Measurements from ENCODE around the gene TCEA2.

Gene TCEA2

GRCh38 chr20:64035066-64035932 is 27.7 kb upstream of the TCEA2 start:
- no peak for TF ChIP-seq EP300 (IDR thresholded peaks at IDR 0.05; ENCODE audit: borderline replicate concordance)
- TF ChIP-seq RAD21 (IDR thresholded peaks at IDR 0.05; ENCODE audit: low read depth), result no peak
- TF ChIP-seq NFIC (IDR thresholded peaks at IDR 0.05), result no peak
- TF ChIP-seq REST (IDR thresholded peaks at IDR 0.05; ENCODE audit: low read depth), result no peak
- TF ChIP-seq CREB1 (IDR thresholded peaks at IDR 0.05; ENCODE audit: low read depth), result no peak
- no peak for TF ChIP-seq YY1 (IDR thresholded peaks at IDR 0.05; ENCODE audit: low read depth)
- TF ChIP-seq ZBTB7A (IDR thresholded peaks at IDR 0.05; ENCODE audit: low read depth), result no peak
- no peak for TF ChIP-seq TCF12 (IDR thresholded peaks at IDR 0.05; ENCODE audit: low read depth)
- no peak for TF ChIP-seq TEAD4 (IDR thresholded peaks at IDR 0.05)
- TF ChIP-seq USF1 (IDR thresholded peaks at IDR 0.05), result no peak

- TF ChIP-seq TEAD4 (IDR thresholded peaks at IDR 0.05) (no peak), CEBPB (IDR thresholded peaks at IDR 0.05) (no peak)
Measured at GRCh38 chr20:64035933-64036345, 27.1 kb upstream of the TCEA2 start, which contains the start of gene C20orf204. Gene C20orf204 (plus strand): TSS chr20:64036182. CDS start chr20:64036324, 142 bp downstream.

- TF ChIP-seq REST (IDR thresholded peaks at IDR 0.05; ENCODE audit: low read depth) (no peak), USF1 (IDR thresholded peaks at IDR 0.05) (no peak), NFIC (IDR thresholded peaks at IDR 0.05) (no peak), EP300 (IDR thresholded peaks at IDR 0.05; ENCODE audit: borderline replicate concordance) (no peak), RAD21 (IDR thresholded peaks at IDR 0.05; ENCODE audit: low read depth) (no peak), YY1 (IDR thresholded peaks at IDR 0.05; ENCODE audit: low read depth) (no peak), TAF1 (IDR thresholded peaks at IDR 0.05; ENCODE audit: low read depth) (no peak), CEBPB (IDR thresholded peaks at IDR 0.05) (no peak), FOXM1 (IDR thresholded peaks at IDR 0.05; ENCODE audit: borderline replicate concordance, low read depth) (no peak), MAX (IDR thresholded peaks at IDR 0.05) (no peak), TEAD4 (IDR thresholded peaks at IDR 0.05) (no peak)
Measured at GRCh38 chr20:64036346-64037198, 26.4 kb upstream of the TCEA2 start.

- TF ChIP-seq TAF1 (IDR thresholded peaks at IDR 0.05; ENCODE audit: low read depth) (no peak), ZBTB7A (IDR thresholded peaks at IDR 0.05; ENCODE audit: low read depth) (no peak), CEBPB (IDR thresholded peaks at IDR 0.05) (no peak), YY1 (IDR thresholded peaks at IDR 0.05; ENCODE audit: low read depth) (no peak), TCF12 (IDR thresholded peaks at IDR 0.05; ENCODE audit: low read depth) (no peak), TEAD4 (IDR thresholded peaks at IDR 0.05) (no peak), NFIC (IDR thresholded peaks at IDR 0.05) (no peak), RAD21 (IDR thresholded peaks at IDR 0.05; ENCODE audit: low read depth) (no peak)
Measured at GRCh38 chr20:64037199-64037497, 25.9 kb upstream of the TCEA2 start.

GRCh38 chr20:64037498-64038213 is 25.3 kb upstream of the TCEA2 start:
- TF ChIP-seq FOXM1 (IDR thresholded peaks at IDR 0.05; ENCODE audit: borderline replicate concordance, low read depth), result no peak
- TF ChIP-seq CREB1 (IDR thresholded peaks at IDR 0.05; ENCODE audit: low read depth), result no peak
- TF ChIP-seq YY1 (IDR thresholded peaks at IDR 0.05; ENCODE audit: low read depth), result no peak
- no peak for TF ChIP-seq EGR1 (IDR thresholded peaks at IDR 0.05)
- no peak for TF ChIP-seq MAX (IDR thresholded peaks at IDR 0.05)
- no peak for TF ChIP-seq NFIC (IDR thresholded peaks at IDR 0.05)
- TF ChIP-seq TCF12 (IDR thresholded peaks at IDR 0.05; ENCODE audit: low read depth), result no peak
- no peak for TF ChIP-seq RAD21 (IDR thresholded peaks at IDR 0.05; ENCODE audit: low read depth)
- no peak for TF ChIP-seq TAF1 (IDR thresholded peaks at IDR 0.05; ENCODE audit: low read depth)
- no peak for TF ChIP-seq USF1 (IDR thresholded peaks at IDR 0.05)
- no peak for TF ChIP-seq CEBPB (IDR thresholded peaks at IDR 0.05)
- TF ChIP-seq TEAD4 (IDR thresholded peaks at IDR 0.05), result no peak
- no peak for TF ChIP-seq EP300 (IDR thresholded peaks at IDR 0.05; ENCODE audit: borderline replicate concordance)

All from Ishikawa (cell line).